A549 treated with GW870086 at 1 μM for 4 hours (cell line): ENCODE measurements around the gene SLC17A3. TPM values are rescaled to one million over a fixed set of nuclear protein-coding genes. Genes with fewer than 3 reads are reported as not detected.

Experiments used
- total RNA-seq: library from RNA; stranded (reverse); fragments of 200-300 nt; extraction: Qiagen RNA extraction; gene quantifications from 5 replicates; pipeline ENCODE4 v1.2.3, GENCODE V29; 2022; ENCODE audit warnings: low read depth

SLC17A3 gene
- total RNA-seq, result 0.86 to 1.4 TPM (median 1.3 TPM) in 5 replicates

GRCh38 chr6:25874118-25874517, at the start of gene SLC17A3:
Gene SLC17A3, minus strand, starts transcription at chr6:25874243. Its CDS starts 5,856 bp downstream, at chr6:25868387.

DNA sequence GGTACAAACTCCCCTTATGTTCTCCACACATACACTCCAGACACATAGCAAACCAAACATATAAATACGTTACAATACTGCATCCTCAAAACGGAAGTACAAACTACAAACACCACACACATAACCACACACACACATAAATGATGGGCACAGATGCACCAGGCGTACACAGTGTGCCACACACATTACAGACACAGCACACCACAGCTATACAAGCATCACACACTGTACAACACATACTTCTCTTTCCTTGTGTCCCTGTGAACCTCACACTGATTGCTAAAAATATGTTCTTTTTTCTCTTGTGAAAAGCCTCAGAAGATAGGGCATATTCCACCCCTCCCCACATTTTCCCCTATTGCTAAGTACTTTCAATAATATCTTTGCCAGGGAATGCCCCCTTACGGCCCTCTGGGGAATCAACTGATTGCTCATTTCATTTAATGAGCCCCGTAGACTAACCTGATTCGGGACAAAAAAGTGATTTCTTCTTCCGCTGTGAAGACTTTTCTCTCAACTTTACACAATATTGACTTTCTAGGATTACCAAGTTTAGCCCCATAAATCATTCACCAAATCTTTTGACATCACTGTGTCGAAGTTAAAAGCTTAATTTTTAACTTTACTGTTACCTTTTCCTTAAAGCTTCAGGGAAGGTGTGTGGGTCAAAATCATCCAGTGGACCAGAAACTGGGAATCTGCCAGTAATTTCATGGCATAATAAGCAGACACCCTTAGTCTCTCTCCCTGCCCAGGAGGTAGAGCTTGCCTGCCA, 42.3 kb downstream of the SLC17A3 start, which contains the start of gene SLC17A1:
Gene SLC17A1 (minus strand): TSS at position 521 of the 775 bp plus-strand sequence. CDS start 1,495 bp downstream, outside the sequence.

Other genes starting within 250 kb of the SLC17A3 start
- 0.09 to 0.23 TPM (median 0.19 TPM) in 4 of 5 replicates, not detected in the other for gene SCGN, start 222.0 kb downstream of the SLC17A3 start, total RNA-seq
- gene SLC17A4, start 119.5 kb downstream of the SLC17A3 start, total RNA-seq, result not detected in 5 replicates
- gene SLC17A1, start 42.2 kb downstream of the SLC17A3 start, total RNA-seq, result 0.12 TPM in 1 of 5 replicates, not detected in the others
- gene SLC17A2, start 56.4 kb upstream of the SLC17A3 start, total RNA-seq, result not detected in 5 replicates
- 1.6 to 2.1 TPM (median 2.0 TPM) in 5 replicates for gene TRIM38, start 88.6 kb upstream of the SLC17A3 start, total RNA-seq
- 10.1 to 14.0 TPM (median 13.1 TPM) in 5 replicates for gene HFE, start 213.2 kb upstream of the SLC17A3 start, total RNA-seq